HG03139 (cell line): ENCODE results near the gene ZCCHC4.
"Not testable (repeated sequence)": the region's sequence is repeated elsewhere in the genome, so short reads cannot be mapped to it uniquely, and the experiment has no call there.

Experiments used
- ATAC-seq: cut with Tn5 transposase; IDR thresholded peaks from one replicate; pipeline ENCODE4 v1.9.1; 2021; ENCODE audit not compliant: unreplicated experiment

ZCCHC4 gene

GRCh38 chr4:25320336-25320735 is 7.8 kb downstream of the ZCCHC4 start:
- no peak for ATAC-seq

- ATAC-seq: no peak
Observed at GRCh38 chr4:25320773-25321172, 8.2 kb downstream of the ZCCHC4 start.

GRCh38 chr4:25321703-25322102 is 9.1 kb downstream of the ZCCHC4 start:
- ATAC-seq: no peak

- ATAC-seq: not testable (repeated sequence)
Observed at GRCh38 chr4:25328463-25328862, 15.9 kb downstream of the ZCCHC4 start.

GRCh38 chr4:25330335-25330734 is 17.8 kb downstream of the ZCCHC4 start:
- ATAC-seq: no peak

GRCh38 chr4:25330905-25331808 is 18.6 kb downstream of the ZCCHC4 start:
- ATAC-seq: peak; percentile 76

GRCh38 chr4:25343671-25344070 is 31.1 kb downstream of the ZCCHC4 start:
- ATAC-seq: no peak

GRCh38 chr4:25345744-25346143 is 33.2 kb downstream of the ZCCHC4 start:
- no peak for ATAC-seq

- peak; percentile 61 for ATAC-seq
Observed at GRCh38 chr4:25346913-25347312, 34.3 kb downstream of the ZCCHC4 start.

GRCh38 chr4:25347473-25347872 is 34.9 kb downstream of the ZCCHC4 start:
- no peak for ATAC-seq

GRCh38 chr4:25347971-25348370 is 35.4 kb downstream of the ZCCHC4 start:
- ATAC-seq: no peak

- no peak for ATAC-seq
Observed at GRCh38 chr4:25350561-25350960, 38.0 kb downstream of the ZCCHC4 start.

- no peak for ATAC-seq
Observed at GRCh38 chr4:25351777-25352416, 39.3 kb downstream of the ZCCHC4 start.

GRCh38 chr4:25356068-25356467 is 43.5 kb downstream of the ZCCHC4 start:
- ATAC-seq: no peak

- ATAC-seq: no peak
Observed at GRCh38 chr4:25358515-25359275, 46.1 kb downstream of the ZCCHC4 start.

- no peak for ATAC-seq
Observed at GRCh38 chr4:25361253-25361652, 48.7 kb downstream of the ZCCHC4 start.

GRCh38 chr4:25367004-25367621 is 54.5 kb downstream of the ZCCHC4 start:
- no peak for ATAC-seq

- ATAC-seq: no peak
Observed at GRCh38 chr4:25367877-25368276, 55.3 kb downstream of the ZCCHC4 start.

- ATAC-seq: no peak
Observed at GRCh38 chr4:25368315-25368714, 55.7 kb downstream of the ZCCHC4 start.

- no peak for ATAC-seq
Observed at GRCh38 chr4:25370242-25370641, 57.7 kb downstream of the ZCCHC4 start.

- not testable (repeated sequence) for ATAC-seq
Observed at GRCh38 chr4:25372549-25372948, 60.0 kb downstream of the ZCCHC4 start.
